GM12874 (cell line): Measurements from ENCODE around the gene ACSL3.

Source experiments
- TF ChIP-seq, protein P1 (sequence below): IDR thresholded peaks from 2 replicates; pipeline ENCODE4 v1.5.1; 2011; ENCODE audit warnings: low read depth, mild to moderate bottlenecking, control low read depth, low read length, moderate library complexity; ENCODE audit not compliant: insufficient read depth

Gene ACSL3

DNA sequence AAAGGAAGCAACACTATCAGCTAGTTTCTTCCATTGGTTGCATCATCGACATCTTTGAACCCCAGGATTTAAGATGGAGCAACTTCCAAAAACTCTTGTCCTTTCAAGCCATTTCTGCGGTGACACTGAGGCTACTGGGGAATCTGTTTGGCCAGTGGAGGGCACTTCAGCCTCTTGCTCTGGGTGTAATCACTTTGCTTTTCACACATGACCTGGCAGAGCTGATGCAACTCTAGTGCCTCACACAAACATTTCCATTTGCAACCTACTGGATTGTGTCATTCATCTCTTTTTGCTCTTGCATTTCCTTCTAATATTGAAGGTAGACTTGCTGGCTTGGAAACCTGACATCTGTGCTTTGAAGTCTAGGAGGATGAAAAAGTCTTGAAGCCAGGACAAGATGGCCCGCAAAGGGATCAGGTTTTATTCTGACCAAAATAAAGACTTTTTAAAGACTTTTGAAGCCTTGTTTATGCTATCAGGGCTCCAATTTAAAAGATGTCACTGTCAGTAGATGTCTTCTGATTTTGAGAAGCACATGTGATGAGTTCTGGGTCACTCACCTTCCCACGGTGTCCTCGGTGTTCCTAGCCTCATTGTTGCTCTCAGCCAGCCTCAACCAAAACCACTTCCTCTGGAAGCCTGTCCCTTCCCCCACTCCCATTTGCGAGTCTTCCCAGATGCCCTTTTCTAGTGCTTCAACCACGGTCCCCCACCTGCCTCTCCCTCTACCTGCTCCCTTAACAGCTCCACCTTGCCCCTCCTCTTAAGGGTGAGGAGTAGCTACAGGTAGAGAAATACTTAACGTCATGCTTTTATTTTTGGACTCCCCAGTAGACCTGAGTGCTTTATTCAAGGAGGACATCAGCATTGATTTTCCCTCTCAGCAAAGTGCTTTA, 121.4 kb downstream of the ACSL3 start:
- TF ChIP-seq, protein P1, sequence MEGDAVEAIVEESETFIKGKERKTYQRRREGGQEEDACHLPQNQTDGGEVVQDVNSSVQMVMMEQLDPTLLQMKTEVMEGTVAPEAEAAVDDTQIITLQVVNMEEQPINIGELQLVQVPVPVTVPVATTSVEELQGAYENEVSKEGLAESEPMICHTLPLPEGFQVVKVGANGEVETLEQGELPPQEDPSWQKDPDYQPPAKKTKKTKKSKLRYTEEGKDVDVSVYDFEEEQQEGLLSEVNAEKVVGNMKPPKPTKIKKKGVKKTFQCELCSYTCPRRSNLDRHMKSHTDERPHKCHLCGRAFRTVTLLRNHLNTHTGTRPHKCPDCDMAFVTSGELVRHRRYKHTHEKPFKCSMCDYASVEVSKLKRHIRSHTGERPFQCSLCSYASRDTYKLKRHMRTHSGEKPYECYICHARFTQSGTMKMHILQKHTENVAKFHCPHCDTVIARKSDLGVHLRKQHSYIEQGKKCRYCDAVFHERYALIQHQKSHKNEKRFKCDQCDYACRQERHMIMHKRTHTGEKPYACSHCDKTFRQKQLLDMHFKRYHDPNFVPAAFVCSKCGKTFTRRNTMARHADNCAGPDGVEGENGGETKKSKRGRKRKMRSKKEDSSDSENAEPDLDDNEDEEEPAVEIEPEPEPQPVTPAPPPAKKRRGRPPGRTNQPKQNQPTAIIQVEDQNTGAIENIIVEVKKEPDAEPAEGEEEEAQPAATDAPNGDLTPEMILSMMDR = 0 out of 2 replicates have a peak, but pooled peaks have one; percentile 2

- TF ChIP-seq, protein P1 = no peak
These were observed 122.1 kb downstream of the ACSL3 start for GRCh38 chr2:222982909-222983265.

DNA sequence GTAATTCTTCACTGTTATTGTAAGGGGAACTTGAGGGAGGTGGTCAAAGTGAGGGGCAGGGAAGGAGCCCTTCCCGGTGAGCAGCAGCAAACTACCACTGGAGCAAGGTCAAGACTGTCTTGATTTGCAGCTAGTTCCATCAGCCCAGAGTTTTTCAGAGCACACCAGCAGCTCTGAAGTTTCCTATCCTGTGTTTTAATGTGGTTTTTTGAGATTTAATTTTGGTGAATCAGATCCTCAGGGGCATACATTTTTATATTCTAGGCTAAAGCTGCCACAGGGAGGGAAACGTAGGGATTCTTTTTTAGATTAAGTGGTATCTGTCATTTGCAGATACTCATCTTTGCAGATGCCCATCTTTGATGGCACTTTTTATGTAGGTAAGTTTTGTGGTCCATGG, 124.1 kb downstream of the ACSL3 start:
- TF ChIP-seq, protein P1 = no peak

DNA sequence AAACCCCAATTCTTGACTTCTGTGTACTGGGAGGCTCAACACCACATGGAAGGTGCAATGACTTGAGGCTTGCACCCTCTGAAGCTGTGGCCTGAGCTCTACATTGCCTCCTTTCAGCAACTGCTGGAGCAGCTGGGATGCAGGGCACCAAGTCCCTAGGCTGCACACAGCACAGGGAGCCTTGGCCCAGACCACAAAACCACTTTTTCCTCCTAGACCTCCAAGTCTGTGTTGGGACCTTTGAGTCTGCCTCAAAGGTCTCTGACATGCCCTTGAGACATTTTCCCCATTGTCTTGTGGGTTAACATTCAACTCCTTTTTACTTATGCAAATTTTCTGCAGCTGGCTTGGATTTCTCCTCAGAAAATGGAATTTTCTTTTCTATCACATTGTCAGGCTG, 128.6 kb downstream of the ACSL3 start:
- TF ChIP-seq, protein P1 = no peak

GRCh38 chr2:222992137-222992536, 131.3 kb downstream of the ACSL3 start:
- TF ChIP-seq, protein P1 = no peak
